NCI-H1048 (cell line): ENCODE data around the gene PDZD7.

Experiments used
- DNase-seq: peaks from one replicate; lab custom pipeline; 2025; lab: John Stamatoyannopoulos, UW

Gene PDZD7

DNA sequence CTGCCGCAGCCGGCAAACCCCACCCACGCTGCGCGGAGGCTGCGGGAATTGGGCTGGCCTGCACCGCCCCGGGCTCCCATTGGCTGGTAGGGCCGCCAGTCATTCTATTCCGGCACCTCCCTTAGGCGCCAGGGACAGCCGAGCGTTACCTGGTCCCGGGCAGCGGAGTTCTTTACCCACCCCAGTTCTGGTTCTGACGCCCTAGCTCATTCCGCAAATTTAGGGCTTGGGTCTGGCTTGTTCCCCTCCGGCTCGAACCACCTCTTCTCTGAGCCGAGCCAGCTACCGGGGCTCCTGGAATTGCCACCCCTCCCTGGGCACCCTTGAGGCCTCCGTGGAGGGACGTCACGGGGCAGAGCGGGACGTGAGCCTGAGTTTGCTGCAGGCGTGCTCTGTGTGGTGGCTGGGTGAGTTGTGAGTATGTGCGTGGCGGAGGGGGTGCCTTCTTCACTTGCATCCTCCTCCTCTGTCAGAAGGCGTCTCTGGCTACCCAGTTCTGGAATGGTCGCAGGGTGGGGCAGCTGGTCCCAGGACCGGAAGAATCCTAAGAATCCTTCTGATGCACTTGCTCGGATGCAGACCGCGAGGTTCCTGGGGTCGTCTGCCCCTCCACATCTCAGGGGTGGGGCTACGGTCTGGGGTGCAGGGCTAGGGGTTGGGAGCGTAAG is at the start of gene PDZD7, which contains the start of gene SFXN3:
Gene PDZD7 (minus strand): TSS at position 2 of the 668 bp plus-strand sequence. CDS start 910 bp downstream, outside the sequence.
Gene SFXN3 (plus strand): TSS at position 107 of the 668 bp plus-strand sequence. CDS start 3,461 bp downstream, outside the sequence.
- peak; percentile 78 for DNase-seq

DNA sequence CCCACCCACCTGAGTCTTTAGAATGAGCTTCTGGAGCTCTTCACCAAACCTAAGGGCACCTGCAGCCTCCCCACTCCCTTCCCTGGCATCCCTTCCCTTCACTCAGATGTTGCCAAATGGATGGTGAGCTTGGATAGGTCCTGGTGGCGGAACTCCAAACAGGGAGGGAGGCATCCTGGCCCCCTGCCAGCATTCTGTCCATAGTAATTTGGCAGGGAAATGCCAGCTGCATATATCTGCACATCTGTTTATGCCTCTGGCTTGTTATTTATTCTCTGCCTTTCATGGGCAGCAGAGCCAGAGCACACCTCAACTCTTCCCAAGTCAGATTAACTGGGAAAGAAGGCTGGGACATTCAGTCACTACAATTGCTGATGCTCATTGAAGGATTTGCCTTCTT is 48.9 kb upstream of the PDZD7 start:
- no peak for DNase-seq

DNA sequence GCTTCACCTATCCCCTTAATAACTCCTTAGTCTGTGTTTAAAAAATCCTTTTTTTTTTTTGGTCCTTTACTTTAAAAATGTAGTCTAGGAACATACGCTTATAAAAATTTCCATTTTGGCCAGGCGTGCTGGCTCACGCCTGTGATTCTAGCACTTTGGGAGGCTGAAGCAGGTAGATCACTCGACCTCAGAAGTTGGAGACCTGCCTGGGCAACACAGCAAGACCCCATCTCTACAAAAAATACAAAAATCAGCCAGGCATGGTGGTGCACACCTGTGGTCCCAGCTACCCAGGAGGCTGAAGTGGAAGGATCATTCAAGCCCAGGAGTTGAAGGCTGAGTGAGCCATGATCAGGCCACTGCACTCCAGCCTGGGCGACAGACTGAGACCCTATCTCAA is 45.7 kb upstream of the PDZD7 start:
- no peak for DNase-seq

GRCh38 chr10:101075775-101076174 is 44.8 kb upstream of the PDZD7 start:
- no peak for DNase-seq

DNA sequence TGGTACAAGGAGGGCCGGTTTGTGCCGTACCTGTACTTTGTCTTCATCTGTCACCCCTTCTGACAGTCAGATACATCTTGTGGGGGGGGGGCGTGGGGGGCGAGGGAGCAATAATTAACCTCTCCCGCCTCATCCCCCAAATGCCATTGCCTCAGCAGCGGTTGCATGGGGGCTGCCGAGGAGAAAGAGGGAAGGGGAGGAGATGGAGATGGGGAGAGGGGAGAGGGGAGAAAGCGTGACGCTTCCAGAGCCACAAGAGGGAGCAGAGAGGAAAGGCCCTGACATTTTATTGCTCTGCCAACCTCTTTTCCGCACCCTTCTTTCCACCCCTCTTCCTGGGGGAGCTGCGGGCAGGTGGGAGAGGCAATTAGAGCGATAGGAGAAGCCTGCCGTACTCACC is 42.7 kb upstream of the PDZD7 start:
- no peak for DNase-seq

GRCh38 chr10:101072923-101073322 is 42.0 kb upstream of the PDZD7 start:
- no peak for DNase-seq

- no peak for DNase-seq
Observed at GRCh38 chr10:101071885-101072433, 41.0 kb upstream of the PDZD7 start.

DNA sequence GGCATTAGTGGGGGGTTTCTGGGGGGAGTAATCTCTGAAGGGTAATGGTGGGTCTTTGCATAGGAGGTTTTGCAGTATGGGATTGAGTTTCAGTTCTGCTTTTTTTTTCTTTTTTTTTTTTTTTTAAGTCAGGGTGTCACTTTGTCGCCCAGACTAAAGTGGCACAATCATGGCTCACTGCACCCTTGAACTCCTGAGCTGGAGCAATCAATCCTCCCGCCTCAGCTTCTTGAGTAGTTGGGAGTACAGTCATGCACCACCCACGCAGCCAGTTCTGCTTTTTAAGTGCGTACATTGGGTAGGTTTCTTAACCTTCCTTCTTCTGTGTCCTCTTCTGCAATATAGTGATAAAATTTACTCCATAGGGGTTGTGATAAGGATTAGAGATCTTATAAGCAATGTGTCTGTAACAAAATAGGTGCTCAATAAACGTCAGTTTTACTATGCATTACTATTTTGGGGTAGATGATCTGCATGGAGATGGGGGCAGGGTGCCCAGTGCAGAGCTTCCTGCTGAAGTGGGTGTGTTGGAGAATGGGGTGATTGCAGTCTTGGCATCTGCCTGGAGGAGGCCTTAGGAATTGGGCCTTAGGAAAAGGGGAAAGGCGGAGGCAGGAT is 40.4 kb upstream of the PDZD7 start:
- no peak for DNase-seq

- DNase-seq = no peak
Observed at GRCh38 chr10:101070098-101070497, 39.2 kb upstream of the PDZD7 start.

DNA sequence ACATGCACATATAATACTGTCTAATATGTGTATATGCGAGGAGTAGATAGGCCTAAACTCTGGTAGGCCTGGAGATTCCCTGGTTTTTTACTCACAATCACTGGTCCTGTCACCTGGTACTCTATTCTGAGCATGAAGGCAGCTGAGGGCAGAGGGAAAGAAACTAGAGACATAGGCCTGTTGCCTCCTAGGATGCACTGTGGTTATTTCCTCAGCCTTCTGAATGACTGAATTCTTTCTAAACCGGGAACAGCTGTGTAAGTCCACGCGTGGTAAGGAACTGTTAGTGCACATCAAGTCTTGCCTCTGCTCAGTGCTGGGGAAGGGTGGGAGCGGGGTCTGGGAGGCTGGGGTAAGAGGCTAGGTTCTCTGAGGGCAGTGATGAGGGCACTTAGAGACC is 38.5 kb upstream of the PDZD7 start:
- DNase-seq = no peak

DNA sequence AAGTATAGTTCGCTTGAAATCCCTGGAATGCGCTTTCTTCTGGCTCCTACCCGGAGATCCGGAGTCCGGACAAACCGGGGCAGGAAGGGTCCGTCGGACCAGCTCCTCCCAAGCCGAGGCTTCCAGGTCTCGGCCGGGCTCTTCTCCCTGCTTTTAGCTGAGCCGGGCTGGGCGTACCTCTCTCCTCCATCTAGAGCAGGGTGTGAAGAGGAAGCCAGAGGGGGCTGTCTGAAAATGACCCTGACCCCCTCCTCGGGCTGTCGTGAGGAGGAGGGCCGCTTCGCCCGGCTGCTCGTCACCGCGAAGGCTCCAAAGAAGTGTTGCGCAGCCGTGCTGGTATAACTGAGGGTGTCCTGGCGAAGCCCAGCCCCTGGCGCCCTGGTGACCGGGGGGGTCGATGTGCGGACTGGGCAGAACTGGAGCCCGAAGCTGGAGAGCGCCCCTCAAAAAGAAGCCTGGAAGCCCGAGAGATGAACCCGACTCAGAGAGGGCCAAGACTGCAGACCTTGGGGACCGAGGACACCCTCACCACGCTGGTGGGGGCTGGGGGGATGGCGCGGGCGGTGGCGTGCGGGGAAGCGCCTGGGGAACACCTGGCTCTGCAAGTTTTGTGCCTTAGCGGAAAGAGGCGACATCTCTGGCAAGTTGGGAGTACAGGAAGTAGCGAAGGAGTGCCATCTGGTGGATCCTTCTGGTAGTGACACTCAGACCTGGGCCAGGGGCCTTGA is 36.6 kb upstream of the PDZD7 start:
- DNase-seq = peak; percentile 69

DNA sequence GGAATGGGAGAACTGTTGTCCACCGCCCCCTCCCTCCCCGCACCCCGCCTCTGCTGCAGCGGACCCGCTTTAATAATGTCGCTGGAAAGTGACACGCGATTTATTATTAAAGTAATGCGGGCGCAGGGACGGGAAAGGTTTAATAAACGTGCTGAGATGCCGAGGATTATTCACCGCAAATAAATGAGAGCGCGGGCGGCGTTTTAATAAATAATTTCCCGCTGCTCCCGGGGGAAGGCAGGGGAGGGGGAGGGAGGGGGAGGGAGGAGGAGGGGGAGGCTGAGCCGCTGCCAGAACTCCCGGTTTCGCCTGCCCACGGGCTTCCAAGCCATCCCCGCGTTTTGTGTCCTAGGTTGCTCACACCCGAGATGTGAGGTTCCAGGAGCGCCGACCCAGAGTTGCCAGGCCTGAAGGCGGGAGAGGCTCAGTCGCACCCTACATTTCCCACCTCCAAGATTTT is 36.0 kb upstream of the PDZD7 start:
- DNase-seq = no peak

DNA sequence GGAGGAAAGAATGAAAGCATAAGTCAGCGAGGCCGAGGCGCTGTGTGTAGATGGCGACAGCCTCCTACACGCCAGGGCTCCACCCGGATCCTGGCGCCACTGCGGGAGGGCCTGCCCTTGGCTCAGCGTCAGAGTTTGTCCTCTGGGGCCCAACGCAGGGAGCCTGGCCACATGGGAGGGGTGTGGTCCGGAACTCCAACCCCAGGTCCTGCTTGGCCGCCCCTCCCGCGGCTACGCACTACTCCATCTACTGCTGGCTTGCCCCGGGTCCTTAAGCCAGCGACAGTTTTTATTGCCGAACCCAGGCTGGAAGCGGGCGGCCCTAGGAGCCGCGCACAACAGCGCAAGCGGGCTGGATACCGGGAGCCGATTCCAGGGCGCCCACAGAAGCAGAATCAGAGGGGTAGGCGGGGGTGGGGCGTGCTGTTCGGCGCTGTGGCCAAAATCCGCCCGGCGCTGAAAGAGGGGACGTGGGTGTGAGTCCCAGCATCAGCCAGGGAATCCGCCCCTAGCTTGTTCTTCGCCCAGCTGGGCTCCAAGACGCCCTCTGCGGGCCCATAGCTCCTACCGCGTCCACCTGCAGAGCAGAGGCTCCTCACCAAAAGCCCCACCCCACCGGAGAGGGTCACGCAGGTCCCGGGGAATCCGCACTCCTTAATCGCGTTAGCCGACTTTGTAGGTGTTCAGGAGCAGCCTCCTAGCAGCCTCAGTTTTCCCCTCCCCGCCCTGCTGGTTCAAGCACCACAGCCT is 35.4 kb upstream of the PDZD7 start:
- DNase-seq = no peak

DNA sequence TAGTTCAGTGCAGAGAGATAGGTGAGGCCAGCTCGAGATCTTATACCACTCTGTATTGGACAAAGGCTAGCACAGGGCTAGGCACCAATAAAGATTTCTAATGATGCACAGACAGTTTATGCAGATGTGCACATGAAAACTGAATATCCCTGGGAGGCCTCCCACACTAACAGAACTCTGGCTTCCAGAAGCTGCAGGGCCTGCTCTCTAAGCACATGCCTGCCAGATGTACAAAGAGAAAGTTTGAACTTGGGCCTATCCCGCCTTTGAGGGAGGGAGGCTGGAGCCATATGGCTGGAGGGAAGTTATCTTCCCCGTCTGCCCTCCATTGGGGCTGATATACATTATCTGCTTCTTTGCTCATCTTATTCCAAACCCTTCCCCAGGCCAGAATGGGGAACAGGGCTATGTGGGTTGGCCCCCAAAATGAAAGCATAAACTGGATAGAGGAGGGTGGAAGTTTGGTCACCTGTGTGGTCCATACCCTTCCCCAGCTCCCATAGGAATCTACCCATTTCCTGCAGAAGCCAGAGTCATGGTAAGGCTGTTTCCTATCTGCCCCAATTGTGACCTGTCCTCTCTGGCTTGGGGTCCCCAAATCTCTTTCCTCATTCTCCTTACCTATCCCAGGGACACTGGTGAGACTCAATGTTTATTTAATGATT is 34.7 kb upstream of the PDZD7 start:
- no peak for DNase-seq

GRCh38 chr10:101064415-101065030 is 33.6 kb upstream of the PDZD7 start:
- DNase-seq = no peak

- no peak for DNase-seq
Observed at GRCh38 chr10:101063548-101064414, 32.9 kb upstream of the PDZD7 start.

- no peak for DNase-seq
Observed at GRCh38 chr10:101063050-101063525, 32.2 kb upstream of the PDZD7 start.

- DNase-seq = no peak
Observed at GRCh38 chr10:101062232-101063049, 31.5 kb upstream of the PDZD7 start.
